ENCODE measurements around the gene PIK3R6. TPM values are rescaled to one million over a fixed set of nuclear protein-coding genes. Genes with fewer than 3 reads are reported as not detected.

Gene PIK3R6
- polyA plus RNA-seq, 1 donor (not counting 4 experiments of a cell fraction or from before 2014, with no cell fraction given), result 0.03 TPM

DNA sequence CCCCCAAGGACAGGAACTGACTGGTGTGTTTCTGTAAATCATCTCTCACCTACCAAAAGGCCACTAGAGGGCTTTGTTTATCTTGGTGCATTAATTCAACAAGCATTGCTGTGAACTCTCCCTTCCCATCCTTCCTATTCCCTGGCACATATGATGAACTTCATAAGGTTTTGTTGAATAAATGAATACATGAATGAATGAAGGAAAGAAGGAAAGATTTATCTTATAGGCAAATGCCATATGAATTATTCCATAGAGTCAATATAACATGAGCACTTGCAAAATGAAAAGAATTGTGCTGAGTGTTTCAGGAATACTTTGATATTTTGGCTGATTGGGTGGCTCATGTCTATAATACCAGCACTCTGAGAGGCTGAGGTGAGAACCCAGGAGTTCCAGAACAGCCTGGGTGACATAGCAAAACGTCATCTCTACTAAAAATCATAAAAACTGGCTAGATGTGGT lies 113.5 kb downstream of the PIK3R6 start:
- Histone ChIP-seq H2AFZ (ENCODE audit: control insufficient read depth, low read length) (no peak overlapping the region), H3K4me1 (ENCODE audit: control insufficient read depth, extremely low read depth, insufficient read depth, low read length) (no peaks in the 10 kb centered on the region), H3K27ac (ENCODE audit: control insufficient read depth, insufficient read depth, low read length) (no peak overlapping the region), H3K36me3 (ENCODE audit: control insufficient read depth in 2 of 2, extremely low read depth in 1 of 2, insufficient read depth in 2 of 2, low read length in 2 of 2) (no peaks in the 10 kb centered on the region), H3K4me2 (ENCODE audit: control insufficient read depth, extremely low read depth, insufficient read depth, low read depth, low read length) (no peak overlapping the region), H3K9me3 (ENCODE audit: control insufficient read depth, low read depth, low read length) (no peaks in the 10 kb centered on the region), H3K27me3 (ENCODE audit: control insufficient read depth, extremely low read depth, insufficient read depth, low read length) (no peaks in the 10 kb centered on the region), H3K4me3 (ENCODE audit: control insufficient read depth in 2 of 3, extremely low read depth in 1 of 3, insufficient read depth in 2 of 3, low read depth in 1 of 3, low read length in 3 of 3) (no peak overlapping the region), H4K20me1 (ENCODE audit: control insufficient read depth, extremely low read depth, insufficient read depth, low read length) (no peaks in the 10 kb centered on the region), H3K9me1 (ENCODE audit: control insufficient read depth, extremely low read depth, insufficient read depth, low read length) (no peaks in the 10 kb centered on the region), H3K79me2 (ENCODE audit: control insufficient read depth, insufficient read depth, low read length) (no peaks in the 10 kb centered on the region), H3K9ac (ENCODE audit: control insufficient read depth, extremely low read depth, insufficient read depth, low read length) (no peak overlapping the region)
- FAIRE-seq (no peak), DNase-seq (ENCODE audit: low read depth, low spot score) (no peak)
- TF ChIP-seq EZH2 (IDR thresholded peaks at IDR 0.05; ENCODE audit: low read length), result no peak
- peak; percentile 43 to 55 (median 52) for TF ChIP-seq CTCF (optimal IDR thresholded peaks at IDR 0.05 in 1 of 3, IDR thresholded peaks at IDR 0.05 in 1 of 3, conservative IDR thresholded peaks at IDR 0.05 in 1 of 3; ENCODE audit: extremely low read depth in 1 of 3, insufficient read depth in 2 of 3, low read length in 3 of 3)
- dilution Hi-C loops (cut with MboI; ENCODE audit: extremely low pct_ligation_motif_present, low sequenced_read_pairs), result no loop called here

GRCh38 chr17:8753136-8753975 lies 114.1 kb downstream of the PIK3R6 start:
- no peak for DNase-seq (ENCODE audit: low read depth, low spot score)
- TF ChIP-seq CTCF (optimal IDR thresholded peaks at IDR 0.05 in 1 of 3, IDR thresholded peaks at IDR 0.05 in 1 of 3, conservative IDR thresholded peaks at IDR 0.05 in 1 of 3; ENCODE audit: extremely low read depth in 1 of 3, insufficient read depth in 2 of 3, low read length in 3 of 3), result no peak
- TF ChIP-seq EZH2 (IDR thresholded peaks at IDR 0.05; ENCODE audit: low read length), result no peak
- H3K79me2 ChIP-seq (ENCODE audit: control insufficient read depth, insufficient read depth, low read length), result no peaks in the 10 kb centered on the region
- H3K27me3 ChIP-seq (ENCODE audit: control insufficient read depth, extremely low read depth, insufficient read depth, low read length), result no peaks in the 10 kb centered on the region
- no peaks in the 10 kb centered on the region for H3K4me1 ChIP-seq (ENCODE audit: control insufficient read depth, extremely low read depth, insufficient read depth, low read length)
- no peak overlapping the region for H3K27ac ChIP-seq (ENCODE audit: control insufficient read depth, insufficient read depth, low read length)
- H3K4me3 ChIP-seq (ENCODE audit: control insufficient read depth in 2 of 3, extremely low read depth in 1 of 3, insufficient read depth in 2 of 3, low read depth in 1 of 3, low read length in 3 of 3), result no peak overlapping the region
- no peak overlapping the region for H2AFZ ChIP-seq (ENCODE audit: control insufficient read depth, low read length)
- H3K9ac ChIP-seq (ENCODE audit: control insufficient read depth, extremely low read depth, insufficient read depth, low read length), result no peak overlapping the region
- no peaks in the 10 kb centered on the region for H4K20me1 ChIP-seq (ENCODE audit: control insufficient read depth, extremely low read depth, insufficient read depth, low read length)
- no peak overlapping the region for H3K4me2 ChIP-seq (ENCODE audit: control insufficient read depth, extremely low read depth, insufficient read depth, low read depth, low read length)
- H3K9me3 ChIP-seq (ENCODE audit: control insufficient read depth, low read depth, low read length), result no peaks in the 10 kb centered on the region
- FAIRE-seq, result no peak
- H3K36me3 ChIP-seq (ENCODE audit: control insufficient read depth in 2 of 2, extremely low read depth in 1 of 2, insufficient read depth in 2 of 2, low read length in 2 of 2), result no peaks in the 10 kb centered on the region
- dilution Hi-C loops (cut with MboI; ENCODE audit: extremely low pct_ligation_motif_present, low sequenced_read_pairs), result no loop called here
- H3K9me1 ChIP-seq (ENCODE audit: control insufficient read depth, extremely low read depth, insufficient read depth, low read length), result no peaks in the 10 kb centered on the region

Other genes with a start within 250 kb of the PIK3R6 start
- 17.0 to 26.2 TPM (median 21.2 TPM) in 3 replicates for gene MYH10, start 236.9 kb downstream of the PIK3R6 start, polyA plus RNA-seq
- gene CCDC42, start 122.8 kb downstream of the PIK3R6 start, polyA plus RNA-seq, result not detected in 3 replicates
- not detected in 3 replicates for gene SPDYE4, start 109.1 kb downstream of the PIK3R6 start, polyA plus RNA-seq
- not detected in 3 replicates for gene MFSD6L, start 68.3 kb downstream of the PIK3R6 start, polyA plus RNA-seq
- gene PIK3R5, start 98.0 kb upstream of the PIK3R6 start, polyA plus RNA-seq, result 0.03 to 0.04 TPM in 2 of 3 replicates, not detected in the other
- gene NTN1, start 153.8 kb upstream of the PIK3R6 start, polyA plus RNA-seq, result 0.10 to 0.29 TPM (median 0.28 TPM) in 3 replicates